ENCODE results near the gene RNF217.
"Not testable (repeated sequence)": the region's sequence is repeated elsewhere in the genome, so short reads cannot be mapped to it uniquely, and the experiment has no call there.

The RNF217 gene

DNA sequence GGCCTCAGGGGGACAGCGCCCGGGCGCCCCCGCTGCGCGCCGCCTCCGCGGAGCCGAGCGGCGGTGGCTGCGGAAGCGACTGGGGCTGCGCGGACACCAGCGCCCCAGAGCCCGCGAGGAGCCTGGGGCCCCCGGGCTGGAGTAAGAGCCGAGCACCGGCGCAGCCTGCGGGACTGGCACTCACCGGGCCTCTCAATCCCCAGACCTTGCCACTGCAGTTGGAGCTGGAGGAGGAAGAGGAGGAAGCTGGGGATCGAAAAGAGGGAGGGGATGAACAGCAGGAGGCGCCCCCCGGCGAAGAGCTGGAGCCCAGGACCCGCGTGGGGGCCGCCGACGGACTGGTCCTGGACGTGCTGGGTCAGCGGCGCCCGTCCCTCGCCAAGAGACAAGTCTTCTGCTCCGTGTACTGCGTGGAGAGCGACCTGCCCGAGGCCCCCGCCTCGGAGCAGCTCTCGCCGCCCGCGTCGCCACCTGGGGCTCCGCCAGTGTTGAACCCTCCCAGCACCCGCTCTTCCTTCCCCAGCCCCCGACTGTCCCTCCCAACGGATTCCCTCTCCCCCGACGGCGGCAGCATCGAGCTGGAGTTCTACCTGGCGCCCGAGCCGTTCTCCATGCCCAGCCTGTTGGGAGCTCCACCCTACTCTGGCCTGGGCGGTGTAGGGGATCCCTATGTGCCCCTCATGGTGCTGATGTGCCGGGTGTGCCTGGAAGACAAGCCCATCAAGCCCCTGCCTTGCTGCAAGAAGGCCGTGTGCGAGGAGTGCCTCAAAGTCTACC is 590 bp downstream of the RNF217 start:
- DNase-seq (ENCODE audit: low read depth in 2 of 2), result no peak

- no peak for DNase-seq (ENCODE audit: low read depth in 2 of 2)
Measured at GRCh38 chr6:124963416-124963785, 1.2 kb downstream of the RNF217 start.

GRCh38 chr6:124963831-124964763 is 1.9 kb downstream of the RNF217 start:
- no peak for DNase-seq (ENCODE audit: low read depth in 2 of 2)

DNA sequence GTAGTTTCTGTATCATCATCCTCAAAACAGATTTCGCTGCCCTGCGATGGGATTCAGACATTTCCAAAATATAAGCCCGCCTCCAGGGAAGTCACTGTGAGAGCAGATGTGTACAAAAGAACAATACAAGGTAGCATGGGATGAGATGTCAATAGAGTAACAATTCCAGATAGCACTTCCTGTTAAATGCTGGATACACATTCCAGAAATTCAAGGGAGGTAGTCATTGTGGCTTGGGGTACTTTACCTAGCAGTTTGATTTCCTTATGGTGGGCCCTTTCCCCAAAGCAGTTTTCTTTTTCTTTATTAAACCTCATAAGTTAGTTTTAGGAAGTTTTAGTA is 2.5 kb downstream of the RNF217 start:
- DNase-seq (ENCODE audit: low read depth in 2 of 2), result no peak

DNA sequence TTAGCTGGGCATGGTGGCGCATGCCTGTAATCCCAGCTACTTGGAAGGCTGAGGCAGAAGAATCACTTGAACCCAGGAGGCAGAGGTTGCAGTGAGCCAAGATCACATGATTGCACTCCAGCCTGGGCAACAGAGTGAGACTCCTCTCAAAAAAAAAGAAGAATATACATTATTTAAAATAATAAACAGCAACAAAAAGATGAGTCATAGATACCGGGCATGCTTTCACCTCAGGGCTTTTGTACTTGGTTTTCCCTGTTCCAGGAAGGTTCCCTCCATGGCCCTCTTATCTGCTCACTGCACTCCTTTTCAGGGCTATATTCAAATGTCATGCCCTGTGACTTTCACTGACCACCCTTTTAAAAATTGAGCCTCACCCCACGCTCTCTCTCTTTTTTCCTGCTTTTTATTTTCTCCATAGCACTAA is 3.2 kb downstream of the RNF217 start:
- DNase-seq (ENCODE audit: low read depth in 2 of 2), result not testable (repeated sequence)

GRCh38 chr6:124967444-124967843 is 5.2 kb downstream of the RNF217 start:
- DNase-seq (ENCODE audit: low read depth in 2 of 2), result no peak

- DNase-seq (ENCODE audit: low read depth in 2 of 2), result no peak
Measured at GRCh38 chr6:124968401-124968800, 6.2 kb downstream of the RNF217 start.

DNA sequence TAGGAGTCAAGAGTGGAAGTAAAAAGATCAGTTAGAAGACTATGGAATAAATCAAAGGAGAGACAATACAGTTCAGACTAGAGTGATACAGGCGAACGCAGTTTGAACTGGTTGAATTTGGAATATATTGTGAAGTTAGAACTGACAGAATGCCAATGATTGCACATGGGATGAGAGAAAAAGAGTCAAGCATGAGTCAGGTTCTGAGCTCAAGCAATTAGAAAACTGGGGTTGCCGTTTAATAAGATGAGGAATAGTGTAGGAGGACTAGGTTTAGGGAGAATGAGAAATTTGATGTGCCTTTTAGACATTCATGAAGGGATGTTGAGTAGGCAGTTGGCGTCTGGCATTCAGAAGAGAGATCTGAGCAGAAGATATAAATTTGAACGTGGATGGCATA is 8.0 kb downstream of the RNF217 start:
- DNase-seq (ENCODE audit: low read depth in 2 of 2), result no peak

DNA sequence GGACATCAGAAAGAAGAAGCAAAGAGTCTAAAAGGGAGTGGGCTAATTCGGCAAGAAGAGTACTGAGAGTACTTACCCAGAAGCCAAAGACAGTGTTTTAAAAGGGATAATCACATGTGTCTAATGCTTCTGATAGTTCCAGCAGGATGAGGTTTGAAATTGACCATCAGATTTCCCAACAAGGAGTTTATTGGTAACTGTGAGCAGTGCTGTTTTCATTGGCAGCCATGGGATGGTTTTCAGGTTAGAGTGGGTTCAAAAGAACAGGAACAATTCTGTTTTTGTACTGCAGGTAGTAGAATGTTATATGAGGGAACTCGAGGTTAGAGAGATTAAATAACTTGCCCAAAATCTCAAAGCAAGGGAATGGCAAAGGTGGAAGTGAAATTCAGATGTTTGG is 8.5 kb downstream of the RNF217 start:
- DNase-seq (ENCODE audit: low read depth in 2 of 2), result no peak

- no peak for DNase-seq (ENCODE audit: low read depth in 2 of 2)
Measured at GRCh38 chr6:124973780-124974179, 11.5 kb downstream of the RNF217 start.

DNA sequence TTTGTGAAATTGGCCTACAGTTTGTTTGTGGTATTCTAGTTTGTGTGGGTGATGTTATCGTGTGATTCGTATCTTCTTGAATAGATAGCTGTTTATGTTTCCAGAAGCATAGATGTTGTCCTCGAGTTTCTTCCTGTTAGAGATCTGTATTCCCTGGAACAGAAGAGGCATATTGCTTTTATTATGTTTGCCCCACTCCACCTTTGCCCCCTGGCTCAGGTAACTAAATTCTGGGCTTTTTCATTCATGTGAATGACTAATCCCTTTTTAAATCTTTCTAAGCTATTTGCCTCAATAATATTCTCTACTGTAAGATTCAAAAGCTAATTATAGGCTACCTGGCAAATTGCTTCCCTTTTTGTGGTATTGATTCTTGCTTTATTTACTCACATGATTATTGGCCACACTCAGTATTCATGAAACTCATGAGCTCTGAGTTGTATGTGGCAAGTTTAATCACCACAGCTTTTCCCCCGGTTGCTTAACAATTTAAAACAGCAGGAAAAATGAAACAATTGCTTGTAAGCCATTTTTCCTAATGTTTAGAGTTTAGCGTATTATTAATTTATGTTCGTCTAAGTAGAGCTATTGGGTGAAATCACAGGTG is 12.6 kb downstream of the RNF217 start:
- no peak for DNase-seq (ENCODE audit: low read depth in 2 of 2)

DNA sequence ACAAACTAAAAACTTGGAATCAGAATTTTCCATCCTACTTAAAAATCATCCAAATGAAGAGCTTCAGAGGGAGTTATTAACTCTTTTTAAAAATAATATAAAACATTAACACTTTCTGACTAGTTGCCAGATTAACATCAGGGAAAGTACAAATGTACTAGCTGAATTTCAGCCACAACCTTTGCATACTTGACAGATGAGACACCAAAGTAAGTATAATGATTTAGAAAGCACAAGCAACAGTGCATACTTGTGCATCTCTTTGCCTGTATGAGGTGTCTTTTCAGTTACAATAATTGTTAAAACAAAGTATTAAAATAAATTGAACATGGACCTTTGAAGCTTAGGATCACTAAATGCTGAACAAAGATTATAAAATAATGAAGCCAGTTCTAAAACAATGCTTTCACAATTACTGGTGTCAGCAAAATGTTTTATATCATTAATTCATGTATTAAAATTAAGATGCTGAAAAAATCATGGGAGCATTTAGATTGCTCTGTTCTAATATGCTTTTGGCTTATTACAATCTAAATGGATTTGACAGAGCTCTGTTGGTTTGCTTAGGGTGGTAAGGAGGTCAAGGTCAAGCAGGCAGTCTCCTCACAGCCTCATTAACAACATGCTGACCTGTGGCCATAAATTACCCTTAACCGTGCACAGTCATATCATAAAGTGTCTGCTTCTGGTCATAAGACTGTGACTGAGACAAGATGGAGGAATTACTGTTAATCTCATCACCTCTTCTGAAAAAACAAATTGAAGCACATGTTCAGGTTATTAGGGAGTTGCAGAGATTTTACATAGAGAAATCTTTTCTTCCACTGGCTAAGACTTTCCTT is 15.1 kb downstream of the RNF217 start:
- DNase-seq (ENCODE audit: low read depth in 2 of 2), result no peak

GRCh38 chr6:124978451-124979293 is 16.4 kb downstream of the RNF217 start:
- no peak for DNase-seq (ENCODE audit: low read depth in 2 of 2)

DNA sequence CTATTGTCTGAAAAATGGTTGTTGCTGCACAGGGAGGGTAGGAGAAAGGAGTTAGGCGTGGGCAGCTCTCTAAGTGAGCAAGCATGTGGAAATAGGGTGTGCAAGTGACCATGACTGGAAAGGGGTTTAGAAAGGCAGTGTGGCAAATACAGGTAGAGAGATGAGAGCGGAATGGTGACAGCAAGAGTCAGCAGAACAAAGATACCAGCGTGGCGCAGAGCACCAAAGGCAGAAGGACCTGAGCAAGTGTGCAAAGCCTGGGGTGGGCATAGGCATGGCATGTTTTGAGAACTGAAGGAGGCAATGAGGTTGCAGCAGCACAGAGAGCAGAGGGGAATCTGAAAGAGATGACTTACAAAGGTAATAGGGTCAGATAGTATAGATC is 17.0 kb downstream of the RNF217 start:
- no peak for DNase-seq (ENCODE audit: low read depth in 2 of 2)

GRCh38 chr6:124982669-124983068 is 20.4 kb downstream of the RNF217 start:
- no peak for DNase-seq (ENCODE audit: low read depth in 2 of 2)

DNA sequence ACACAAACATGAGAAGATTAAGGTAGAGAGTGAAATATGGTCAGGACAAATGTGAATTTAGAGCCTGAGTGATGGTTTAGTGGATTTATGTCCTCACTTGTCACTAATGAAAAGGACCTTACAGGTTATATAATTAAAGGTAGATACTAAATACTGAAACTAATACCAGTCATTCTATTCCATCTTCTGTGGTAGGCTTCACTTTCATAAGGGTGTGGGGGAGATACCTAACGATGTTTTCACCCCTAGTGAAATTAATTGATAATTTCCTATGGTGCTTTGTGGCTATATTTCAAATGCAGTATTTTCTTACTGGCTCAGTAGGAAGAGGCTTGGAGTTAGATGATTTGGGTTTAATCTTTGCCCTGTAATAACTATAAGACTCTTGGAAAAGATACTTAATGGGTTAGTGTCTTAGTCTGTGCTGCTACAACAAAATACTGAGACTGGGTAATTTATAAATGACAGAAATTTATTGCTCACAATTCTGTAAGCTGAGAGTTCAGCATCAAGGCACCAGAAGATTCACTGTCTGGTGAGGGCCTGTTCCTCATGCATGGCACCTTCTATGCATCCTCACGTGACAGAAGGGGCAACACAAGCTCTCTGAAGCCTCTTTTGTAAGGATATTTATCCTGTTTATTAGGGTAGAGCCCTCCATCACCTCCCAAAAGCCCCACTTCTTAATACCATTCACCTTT is 21.3 kb downstream of the RNF217 start:
- no peak for DNase-seq (ENCODE audit: low read depth in 2 of 2)

GRCh38 chr6:124984668-124985338 is 22.6 kb downstream of the RNF217 start:
- DNase-seq (ENCODE audit: low read depth in 2 of 2), result no peak

GRCh38 chr6:124986164-124986563 is 23.9 kb downstream of the RNF217 start:
- DNase-seq (ENCODE audit: low read depth in 2 of 2), result no peak

DNA sequence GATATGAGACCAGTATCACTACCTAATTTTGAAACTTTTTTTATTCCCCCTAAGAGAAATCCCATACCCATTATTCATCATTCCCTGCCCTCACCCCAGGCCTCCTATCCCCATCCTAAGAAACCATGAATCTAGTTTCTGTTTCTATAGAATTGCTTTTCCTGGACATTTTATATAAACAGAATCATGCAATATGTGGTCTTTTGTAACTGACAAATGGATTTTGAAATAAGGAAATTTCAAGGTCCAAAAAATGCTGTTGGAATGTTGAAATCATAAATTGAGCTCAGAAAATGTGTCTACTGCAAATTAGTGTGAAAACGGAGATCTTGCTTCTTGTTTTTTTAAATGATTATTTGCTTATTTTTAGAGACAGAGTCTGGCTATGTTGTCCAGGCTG is 25.1 kb downstream of the RNF217 start:
- DNase-seq (ENCODE audit: low read depth in 2 of 2), result no peak
